ENCODE data around the gene HRG.

Gene HRG

GRCh38 chr3:186638259-186638658, 27.6 kb upstream of the HRG start:
- DNase-seq, result no peak

GRCh38 chr3:186639778-186640472, 25.9 kb upstream of the HRG start, which contains the start of gene FETUB:
TSS of gene FETUB (plus strand) at chr3:186640399. CDS start at chr3:186640461, 62 bp downstream.
- no peak for DNase-seq

GRCh38 chr3:186640473-186640818, 25.4 kb upstream of the HRG start:
- no peak for DNase-seq

- DNase-seq, result no peak
Observed at GRCh38 chr3:186640929-186641328, 24.9 kb upstream of the HRG start.

- DNase-seq, result no peak
Observed at GRCh38 chr3:186642014-186642413, 23.8 kb upstream of the HRG start.

- no peak for DNase-seq
Observed at GRCh38 chr3:186643493-186643892, 22.3 kb upstream of the HRG start.

- DNase-seq, result no peak
Observed at GRCh38 chr3:186644683-186645082, 21.1 kb upstream of the HRG start.

- no peak for DNase-seq
Observed at GRCh38 chr3:186646106-186646505, 19.7 kb upstream of the HRG start.

- no peak for DNase-seq
Observed at GRCh38 chr3:186646841-186647240, 19.0 kb upstream of the HRG start.

- no peak for DNase-seq
Observed at GRCh38 chr3:186648851-186649250, 17.0 kb upstream of the HRG start.

- no peak for DNase-seq
Observed at GRCh38 chr3:186651678-186652215, 14.1 kb upstream of the HRG start.

- no peak for DNase-seq
Observed at GRCh38 chr3:186653080-186653707, 12.6 kb upstream of the HRG start.

- DNase-seq, result peak; percentile 56
Observed at GRCh38 chr3:186653984-186654383, 11.8 kb upstream of the HRG start.

GRCh38 chr3:186663361-186664118, 2.3 kb upstream of the HRG start:
- DNase-seq, result peak; percentile 40

- DNase-seq, result no peak
Observed at GRCh38 chr3:186664119-186664495, 1.7 kb upstream of the HRG start.

- DNase-seq, result no peak
Observed at GRCh38 chr3:186664506-186664905, 1.3 kb upstream of the HRG start.

GRCh38 chr3:186668426-186668825, 2.6 kb downstream of the HRG start:
- DNase-seq, result no peak

GRCh38 chr3:186669378-186670084, 3.7 kb downstream of the HRG start:
- DNase-seq, result no peak

GRCh38 chr3:186670155-186670554, 4.3 kb downstream of the HRG start:
- DNase-seq, result no peak

- no peak for DNase-seq
Observed at GRCh38 chr3:186671051-186671450, 5.2 kb downstream of the HRG start.

- no peak for DNase-seq
Observed at GRCh38 chr3:186678604-186679003, 12.8 kb downstream of the HRG start.

- no peak for DNase-seq
Observed at GRCh38 chr3:186679151-186679550, 13.3 kb downstream of the HRG start.

GRCh38 chr3:186680869-186681268, 15.1 kb downstream of the HRG start:
- DNase-seq, result no peak
